Fibroblast of skin of left biceps (primary cell): ENCODE measurements around the gene POMC.
"Not testable (repeated sequence)": the region's sequence is repeated elsewhere in the genome, so short reads cannot be mapped to it uniquely, and the experiment has no call there.

Experiments used
- DNase-seq, 2 experiments: peaks; one replicate each; pipeline ENCODE4 v3.0.0-alpha.2; 2013; ENCODE audit warnings: low read depth in 2 of 2

POMC gene

GRCh38 chr2:25176541-25177181 is 8.3 kb upstream of the POMC start:
- no peak for DNase-seq

GRCh38 chr2:25176138-25176537 is 7.8 kb upstream of the POMC start:
- no peak for DNase-seq

DNA sequence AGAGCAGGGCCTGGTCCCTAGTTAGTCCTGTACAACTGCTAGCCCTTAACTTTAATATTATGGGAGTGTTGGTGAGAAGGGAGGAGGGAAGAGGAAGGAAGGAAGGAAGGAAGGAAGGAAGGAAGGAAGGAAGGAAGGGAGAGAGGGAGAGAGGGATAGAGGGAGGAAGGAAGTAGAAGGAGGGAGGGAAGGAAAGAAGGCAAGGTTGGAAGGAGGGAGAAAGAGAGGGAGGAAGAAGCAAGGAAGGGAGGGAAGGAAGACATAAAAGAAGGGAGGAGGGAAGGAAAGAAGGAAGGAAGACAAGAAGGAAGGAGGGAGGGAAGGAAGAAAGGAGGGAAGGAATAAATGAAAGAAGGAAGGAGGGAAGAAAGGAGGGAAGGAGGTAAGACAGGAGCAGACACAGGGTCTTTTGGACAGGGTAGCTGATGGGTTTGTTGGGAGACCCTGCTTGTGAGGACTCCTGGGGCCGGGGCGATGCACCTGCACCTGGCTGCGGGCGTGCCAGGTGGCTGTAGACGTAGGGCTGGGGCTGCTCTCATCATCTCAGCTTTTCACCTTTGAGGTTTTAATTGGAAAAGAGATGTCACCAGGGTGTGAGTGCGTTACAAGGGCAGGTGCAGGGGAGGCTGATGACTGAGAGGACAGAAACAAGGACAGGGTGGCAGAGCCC is 5.9 kb upstream of the POMC start:
- no peak for DNase-seq

GRCh38 chr2:25173719-25174118 is 5.3 kb upstream of the POMC start:
- no peak for DNase-seq

DNA sequence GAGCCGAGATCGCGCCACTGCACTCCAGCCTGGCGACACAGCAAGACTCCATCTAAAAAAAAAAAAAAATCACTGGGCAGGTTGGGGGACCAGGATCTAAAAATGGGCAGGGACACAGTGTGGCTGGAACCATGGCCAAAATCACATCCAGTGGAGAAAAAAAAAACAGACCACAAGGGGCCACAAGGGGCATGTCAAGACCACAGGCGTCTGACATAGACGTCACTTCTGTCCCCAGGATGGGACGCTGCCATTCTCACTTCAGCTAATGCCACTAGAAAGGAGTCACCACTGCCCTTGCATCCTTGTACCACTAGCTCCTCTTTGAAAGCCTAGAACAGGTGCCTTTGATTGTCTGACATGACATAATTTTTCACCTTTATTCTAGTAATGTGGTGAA is 2.5 kb upstream of the POMC start:
- DNase-seq = no peak

GRCh38 chr2:25169073-25169470 is 692 bp upstream of the POMC start:
- no peak for DNase-seq

GRCh38 chr2:25165992-25166875 is 2.1 kb downstream of the POMC start:
- DNase-seq = no peak

DNA sequence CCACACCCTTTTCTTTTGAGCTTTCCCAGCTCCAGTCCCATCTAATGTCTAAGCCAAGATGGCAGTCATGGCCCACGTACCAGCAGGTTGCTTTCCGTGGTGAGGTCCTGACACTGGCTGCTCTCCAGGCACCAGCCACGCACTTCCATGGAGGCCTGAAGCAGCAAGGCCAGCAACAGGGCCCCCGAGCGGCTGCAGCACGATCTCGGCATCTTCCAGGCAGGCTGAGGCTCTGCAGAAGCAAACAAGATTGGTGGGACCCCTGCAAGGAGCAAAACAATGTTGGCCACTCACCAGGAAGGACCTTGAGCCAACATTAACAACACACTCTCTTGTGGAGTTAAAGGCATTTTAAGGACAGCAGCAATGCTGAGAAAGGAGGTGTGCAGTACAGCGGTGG is 3.8 kb downstream of the POMC start:
- DNase-seq = no peak

DNA sequence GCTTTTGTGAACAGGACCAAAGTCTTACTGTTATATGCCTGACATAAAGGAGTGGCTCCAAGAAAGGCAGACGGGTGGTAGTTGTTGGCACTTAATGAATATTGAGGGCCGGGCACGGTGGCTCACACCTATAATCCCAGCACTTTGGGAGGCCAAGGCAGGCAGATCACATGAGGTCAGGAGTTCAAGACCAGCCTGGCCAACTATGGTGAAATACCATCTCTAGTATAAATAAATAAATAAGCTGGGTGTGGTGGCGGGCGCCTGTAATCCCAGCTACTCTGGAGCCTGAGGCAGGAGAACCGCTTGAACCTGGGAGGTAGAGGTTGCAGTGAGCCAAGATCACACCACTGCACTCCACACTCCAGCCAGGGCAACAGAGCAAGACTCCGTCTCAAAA is 6.3 kb downstream of the POMC start:
- DNase-seq = not testable (repeated sequence)

DNA sequence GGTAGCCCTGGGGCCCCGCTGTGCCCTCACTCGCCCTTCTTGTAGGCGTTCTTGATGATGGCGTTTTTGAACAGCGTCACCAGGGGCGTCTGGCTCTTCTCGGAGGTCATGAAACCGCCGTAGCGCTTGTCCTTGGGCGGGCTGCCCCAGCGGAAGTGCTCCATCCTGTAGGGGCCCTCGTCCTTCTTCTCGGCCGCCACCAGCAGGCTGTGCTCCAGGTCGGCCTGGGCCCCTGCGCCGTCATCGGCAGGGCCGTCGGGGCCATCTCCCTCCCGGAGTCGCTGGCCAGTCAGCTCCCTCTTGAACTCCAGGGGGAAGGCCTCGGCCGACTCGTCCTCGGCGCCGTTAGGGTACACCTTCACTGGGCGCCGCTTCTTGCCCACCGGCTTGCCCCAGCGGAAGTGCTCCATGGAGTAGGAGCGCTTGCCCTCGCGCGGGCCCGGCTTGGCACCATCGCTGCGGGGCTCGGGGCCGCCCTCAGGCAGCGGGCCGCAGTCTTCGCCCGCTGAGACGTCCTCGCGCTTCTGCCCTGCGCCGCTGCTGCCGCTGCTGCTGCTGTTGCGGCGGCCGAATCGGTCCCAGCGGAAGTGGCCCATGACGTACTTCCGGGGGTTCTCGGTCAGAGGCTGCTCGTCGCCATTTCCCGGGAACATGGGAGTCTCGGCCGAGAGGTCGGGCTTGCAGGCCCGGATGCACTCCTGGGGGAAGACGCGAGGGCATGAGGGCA is 7.2 kb downstream of the POMC start:
- peak; percentile 11 to 20 for DNase-seq

DNA sequence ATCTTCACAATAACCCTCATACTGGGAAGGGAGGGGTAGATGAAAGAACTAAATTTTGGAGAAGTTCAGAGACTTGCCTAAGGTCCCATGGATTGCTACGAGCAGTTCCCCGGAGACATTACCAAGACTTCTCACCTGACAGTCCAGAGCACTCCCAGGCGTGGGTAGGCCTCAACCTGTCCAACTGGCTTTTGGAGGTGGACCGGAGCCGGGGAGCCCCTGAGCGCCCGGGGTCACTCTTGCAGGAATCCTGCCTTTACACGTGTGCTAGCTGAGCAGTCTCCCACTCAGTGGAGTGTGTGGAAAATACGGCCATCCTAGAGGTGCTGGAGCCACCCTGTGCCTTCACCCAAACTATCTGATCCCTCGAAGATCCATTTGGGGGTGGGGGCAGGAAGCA is 8.0 kb downstream of the POMC start:
- DNase-seq = no peak

DNA sequence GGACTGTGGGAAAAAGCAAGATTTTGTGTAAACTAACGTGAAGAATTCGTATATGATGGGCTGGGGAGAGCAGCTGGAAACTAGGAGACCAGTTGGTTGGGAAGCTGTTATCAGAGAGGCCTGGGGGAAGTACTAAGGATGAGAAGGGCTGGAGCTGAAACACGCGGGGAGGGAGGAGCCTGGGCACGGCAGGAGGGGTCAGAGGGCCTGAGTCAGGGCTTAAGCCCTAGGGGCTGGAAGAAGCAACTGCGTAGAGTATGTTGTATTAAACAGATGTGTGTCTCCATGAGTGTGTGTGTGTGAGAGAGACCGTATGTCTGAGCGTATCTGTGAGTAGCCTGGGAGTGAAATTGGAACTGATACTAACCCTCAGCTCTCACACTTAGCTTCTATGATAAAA is 8.4 kb downstream of the POMC start:
- DNase-seq = no peak

- no peak for DNase-seq
These were observed 10.1 kb downstream of the POMC start for GRCh38 chr2:25158096-25158852.

- DNase-seq = no peak
These were observed 13.0 kb downstream of the POMC start for GRCh38 chr2:25155401-25155800.

- DNase-seq = no peak
These were observed 16.7 kb downstream of the POMC start for GRCh38 chr2:25151718-25152117.

DNA sequence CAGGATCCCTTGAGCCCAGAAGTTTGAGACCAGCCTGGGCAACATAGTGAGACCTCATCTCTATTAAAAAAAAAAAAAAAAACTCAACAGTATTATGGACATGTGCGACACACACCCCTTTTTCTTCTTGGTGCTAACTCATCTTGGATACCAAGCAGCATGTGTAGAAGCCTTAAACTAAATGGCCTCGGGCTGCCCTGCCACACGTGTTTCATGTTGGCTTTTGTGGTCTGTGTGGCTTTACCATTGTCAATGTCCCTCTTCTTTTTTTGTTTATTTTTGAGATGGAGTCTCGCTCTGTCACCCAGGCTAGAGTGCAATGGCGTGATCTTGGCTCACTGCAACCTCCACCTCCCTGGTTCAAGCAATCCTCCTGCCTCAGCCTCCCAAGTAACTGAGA is 17.4 kb downstream of the POMC start:
- DNase-seq = not testable (repeated sequence)

DNA sequence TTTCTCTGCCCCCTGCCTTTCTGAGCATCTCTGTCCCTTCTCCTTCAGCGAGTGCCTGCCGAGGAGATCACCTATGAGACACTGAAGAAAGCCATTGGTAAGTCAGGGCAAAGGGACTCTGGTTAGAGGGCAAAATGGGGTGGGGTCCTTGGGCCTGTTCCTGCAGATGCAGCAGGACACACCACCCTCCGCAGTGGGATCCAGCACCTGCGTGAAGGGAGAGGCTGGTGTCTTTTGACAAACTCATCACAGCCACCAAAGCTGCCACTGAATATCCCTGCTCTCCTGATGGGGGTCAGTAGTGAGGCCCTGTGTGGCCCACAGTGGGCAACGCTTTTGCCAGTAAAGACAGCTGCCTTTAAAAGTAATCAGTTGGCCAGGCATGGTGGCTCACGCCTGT is 18.7 kb downstream of the POMC start:
- no peak for DNase-seq

DNA sequence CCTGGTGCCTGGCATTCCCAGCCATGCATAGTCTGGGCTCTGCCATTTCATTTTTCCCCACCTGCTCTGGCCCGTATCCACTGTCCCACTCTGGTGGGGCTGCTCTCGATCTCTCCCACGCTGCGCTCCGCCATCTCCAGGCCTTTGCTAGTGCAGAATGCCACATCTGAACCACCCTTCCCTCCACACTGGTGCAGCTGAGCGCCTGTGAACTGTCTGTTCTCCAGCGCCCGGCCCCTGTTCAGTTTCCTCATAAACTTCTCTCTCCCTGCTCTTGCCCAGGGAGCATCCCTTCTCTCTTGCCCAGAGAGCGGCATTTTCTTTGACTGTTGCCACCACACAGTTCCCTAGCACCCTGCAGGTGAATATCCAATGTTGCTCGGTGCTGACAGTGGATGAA is 21.5 kb downstream of the POMC start:
- DNase-seq = no peak

GRCh38 chr2:25145803-25146202 is 22.6 kb downstream of the POMC start:
- no peak for DNase-seq

- no peak for DNase-seq
These were observed 27.3 kb downstream of the POMC start for GRCh38 chr2:25141120-25141519.

DNA sequence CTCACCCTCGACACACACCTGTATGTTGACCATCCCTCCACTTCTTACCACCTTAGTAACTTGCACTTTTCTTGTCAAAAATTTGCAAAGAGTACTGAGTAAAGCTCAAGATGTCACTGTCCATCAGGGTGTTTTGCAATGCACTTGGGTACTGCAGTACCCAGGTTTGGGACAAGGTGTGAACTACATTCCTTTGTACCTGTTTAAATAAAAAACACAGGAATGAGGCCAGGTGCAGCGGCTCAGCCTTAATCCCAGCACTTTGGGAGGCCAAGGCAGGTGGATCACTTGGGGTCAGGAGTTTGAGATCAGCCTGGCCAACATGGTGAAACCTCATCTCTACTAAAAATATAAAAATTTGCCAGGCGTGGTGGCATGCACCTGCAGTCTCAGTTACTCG is 27.8 kb downstream of the POMC start:
- not testable (repeated sequence) for DNase-seq
